SKM-1 (cell line): Measurements from ENCODE around the gene NEK2.
A peak's percentile ranks its signal among the peaks of the same experiment; 100 is the strongest.
"Not testable (repeated sequence)": the region's sequence is repeated elsewhere in the genome, so short reads cannot be mapped to it uniquely, and the experiment has no call there.

Experiments
- DNase-seq: peaks from one replicate; lab custom pipeline; 2025; ENCODE audit not compliant: unreplicated experiment; lab: John Stamatoyannopoulos, UW

Gene NEK2

GRCh38 chr1:211675230-211676105 is at the start of gene NEK2:
TSS of gene NEK2 (minus strand) at chr1:211675621. CDS start at chr1:211675479, 142 bp downstream.
- DNase-seq: peak; percentile 99

- DNase-seq: no peak
Measured at GRCh38 chr1:211724687-211725196, 49.3 kb upstream of the NEK2 start.

GRCh38 chr1:211723273-211723672 is 47.9 kb upstream of the NEK2 start:
- no peak for DNase-seq

- DNase-seq: no peak
Measured at GRCh38 chr1:211722277-211723175, 47.1 kb upstream of the NEK2 start.

GRCh38 chr1:211716555-211716954 is 41.1 kb upstream of the NEK2 start:
- not testable (repeated sequence) for DNase-seq

- DNase-seq: no peak
Measured at GRCh38 chr1:211715971-211716370, 40.5 kb upstream of the NEK2 start.

- DNase-seq: no peak
Measured at GRCh38 chr1:211714154-211714553, 38.7 kb upstream of the NEK2 start.

GRCh38 chr1:211713231-211713630 is 37.8 kb upstream of the NEK2 start:
- no peak for DNase-seq

GRCh38 chr1:211711315-211711705 is 35.9 kb upstream of the NEK2 start:
- DNase-seq: no peak

GRCh38 chr1:211710566-211711314 is 35.3 kb upstream of the NEK2 start:
- DNase-seq: no peak

GRCh38 chr1:211708926-211709325 is 33.5 kb upstream of the NEK2 start:
- no peak for DNase-seq

GRCh38 chr1:211708006-211708405 is 32.6 kb upstream of the NEK2 start:
- no peak for DNase-seq

- no peak for DNase-seq
Measured at GRCh38 chr1:211705467-211706091, 30.2 kb upstream of the NEK2 start.

GRCh38 chr1:211704543-211704942 is 29.1 kb upstream of the NEK2 start:
- DNase-seq: no peak

- DNase-seq: no peak
Measured at GRCh38 chr1:211703812-211704537, 28.6 kb upstream of the NEK2 start.

- DNase-seq: no peak
Measured at GRCh38 chr1:211701733-211702132, 26.3 kb upstream of the NEK2 start.

GRCh38 chr1:211699059-211699458 is 23.6 kb upstream of the NEK2 start:
- DNase-seq: no peak

- peak; percentile 57 for DNase-seq
Measured at GRCh38 chr1:211698161-211699026, 23.0 kb upstream of the NEK2 start.

GRCh38 chr1:211697356-211697755 is 21.9 kb upstream of the NEK2 start:
- no peak for DNase-seq
